ENCODE results near the gene RABGAP1L. TPM values are rescaled to one million over a fixed set of nuclear protein-coding genes. Genes with fewer than 3 reads are reported as not detected.

The RABGAP1L gene
- total RNA-seq, 1 experiment from 2014 or later = 29.3 TPM

- no TSS peak for BruUV-seq (replicated peaks)
- Histone ChIP-seq H3K27ac (ENCODE audit: low read depth, low read length) (no peak overlapping the region), H4K20me1 (ENCODE audit: insufficient read depth) (no peaks in the 10 kb centered on the region), H3K36me3 (ENCODE audit: control insufficient read depth in 1 of 2, insufficient read depth in 2 of 2, low read length in 2 of 2) (no peaks in the 10 kb centered on the region), H3K4me3 (replicated peaks in 1 of 2; ENCODE audit: low read depth in 1 of 2, low read length in 2 of 2) (no peak overlapping the region), H3K4me2 (ENCODE audit: low read length) (no peak overlapping the region), H3K9ac (ENCODE audit: low read length) (no peak overlapping the region), H3K9me2 (ENCODE audit: insufficient read depth) (no peaks in the 10 kb centered on the region), H2AFZ (ENCODE audit: low read depth, low read length, poor library complexity, severe bottlenecking) (no peak overlapping the region), H3K79me2 (ENCODE audit: insufficient read depth, low read length) (no peaks in the 10 kb centered on the region), H3K27me3 (ENCODE audit: insufficient read depth, low read length) (no peaks in the 10 kb centered on the region), H3K9me3 (ENCODE audit: control insufficient read depth in 1 of 2, insufficient read depth in 1 of 2, low read depth in 1 of 2, low read length in 2 of 2) (no peaks in the 10 kb centered on the region), H3K4me1 (ENCODE audit: control insufficient read depth in 1 of 2, insufficient read depth in 2 of 2, low read length in 2 of 2) (no peaks in the 10 kb centered on the region)
- intact Hi-C loops (cut with micrococcal nuclease) = no loop called here
- CTCF ChIA-PET = no interaction called here
- RAD21 ChIA-PET (ENCODE audit: low non-redundant PET in 1 of 2, low total read pairs in 2 of 2, uncharacterized antibody in 2 of 2, unreplicated experiment in 2 of 2) = no interaction called here
- POLR2A ChIA-PET = no interaction called here
- no peak for DNase-seq (ENCODE audit: low read depth, low spot score)
- ATAC-seq = no peak
- TF ChIP-seq, protein P1, sequence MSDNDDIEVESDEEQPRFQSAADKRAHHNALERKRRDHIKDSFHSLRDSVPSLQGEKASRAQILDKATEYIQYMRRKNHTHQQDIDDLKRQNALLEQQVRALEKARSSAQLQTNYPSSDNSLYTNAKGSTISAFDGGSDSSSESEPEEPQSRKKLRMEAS (IDR thresholded peaks at IDR 0.05) = no peak
- no peak for TF ChIP-seq ELF1 (IDR thresholded peaks at IDR 0.05; ENCODE audit: borderline replicate concordance, low read depth)
- TF ChIP-seq SP1 (IDR thresholded peaks at IDR 0.05; ENCODE audit: low read depth) = no peak
- no peak for TF ChIP-seq SRF (IDR thresholded peaks at IDR 0.05; ENCODE audit: low read depth)
- TF ChIP-seq EZH2 (IDR thresholded peaks at IDR 0.05) = no peak
- TF ChIP-seq SIN3A (IDR thresholded peaks at IDR 0.05; ENCODE audit: low read depth) = no peak
- no peak for TF ChIP-seq ZNF274 (IDR thresholded peaks at IDR 0.05; ENCODE audit: low read depth, low read length)
Measured at GRCh38 chr1:174960362-174960761, 801.0 kb downstream of the RABGAP1L start.

GRCh38 chr1:174963529-174964125 lies 804.3 kb downstream of the RABGAP1L start:
- no peak overlapping the region for H3K27ac ChIP-seq (ENCODE audit: low read depth, low read length)
- no peaks in the 10 kb centered on the region for H3K79me2 ChIP-seq (ENCODE audit: insufficient read depth, low read length)
- H3K9ac ChIP-seq (ENCODE audit: low read length) = no peak overlapping the region
- no TSS peak for BruUV-seq (replicated peaks)
- no peaks in the 10 kb centered on the region for H3K9me3 ChIP-seq (ENCODE audit: control insufficient read depth in 1 of 2, insufficient read depth in 1 of 2, low read depth in 1 of 2, low read length in 2 of 2)
- ChIA-PET RAD21 (ENCODE audit: low non-redundant PET in 1 of 2, low total read pairs in 2 of 2, uncharacterized antibody in 2 of 2, unreplicated experiment in 2 of 2) (no interaction called here), POLR2A (no interaction called here), CTCF (no interaction called here)
- intact Hi-C loops (cut with micrococcal nuclease) = no loop called here
- H2AFZ ChIP-seq (ENCODE audit: low read depth, low read length, poor library complexity, severe bottlenecking) = no peak overlapping the region
- no peaks in the 10 kb centered on the region for H3K9me2 ChIP-seq (ENCODE audit: insufficient read depth)
- H3K4me3 ChIP-seq (replicated peaks in 1 of 2; ENCODE audit: low read depth in 1 of 2, low read length in 2 of 2) = no peak overlapping the region
- TF ChIP-seq POLR2A (IDR thresholded peaks at IDR 0.05; ENCODE audit: borderline replicate concordance, extremely low read depth, insufficient read depth, insufficient read length) (no peak), RAD21 (IDR thresholded peaks at IDR 0.05; ENCODE audit: low read depth) (no peak), FOSL1 (IDR thresholded peaks at IDR 0.05; ENCODE audit: low read depth) (no peak), CBX3 (IDR thresholded peaks at IDR 0.05; ENCODE audit: low read depth) (no peak), SP1 (IDR thresholded peaks at IDR 0.05; ENCODE audit: low read depth) (no peak), CEBPB (IDR thresholded peaks at IDR 0.05; ENCODE audit: low read depth) (no peak), EGR1 (IDR thresholded peaks at IDR 0.05; ENCODE audit: low read depth) (no peak), JUND (IDR thresholded peaks at IDR 0.05) (no peak), SRF (IDR thresholded peaks at IDR 0.05; ENCODE audit: low read depth) (no peak), EZH2 (IDR thresholded peaks at IDR 0.05) (no peak), POLR2AphosphoS5 (IDR thresholded peaks at IDR 0.05; ENCODE audit: low read depth, low read length) (no peak), ZFX (IDR thresholded peaks at IDR 0.05) (no peak), ZNF274 (IDR thresholded peaks at IDR 0.05; ENCODE audit: low read depth, low read length) (no peak), ELF1 (IDR thresholded peaks at IDR 0.05; ENCODE audit: borderline replicate concordance, low read depth) (no peak)
- TF ChIP-seq, protein P2, sequence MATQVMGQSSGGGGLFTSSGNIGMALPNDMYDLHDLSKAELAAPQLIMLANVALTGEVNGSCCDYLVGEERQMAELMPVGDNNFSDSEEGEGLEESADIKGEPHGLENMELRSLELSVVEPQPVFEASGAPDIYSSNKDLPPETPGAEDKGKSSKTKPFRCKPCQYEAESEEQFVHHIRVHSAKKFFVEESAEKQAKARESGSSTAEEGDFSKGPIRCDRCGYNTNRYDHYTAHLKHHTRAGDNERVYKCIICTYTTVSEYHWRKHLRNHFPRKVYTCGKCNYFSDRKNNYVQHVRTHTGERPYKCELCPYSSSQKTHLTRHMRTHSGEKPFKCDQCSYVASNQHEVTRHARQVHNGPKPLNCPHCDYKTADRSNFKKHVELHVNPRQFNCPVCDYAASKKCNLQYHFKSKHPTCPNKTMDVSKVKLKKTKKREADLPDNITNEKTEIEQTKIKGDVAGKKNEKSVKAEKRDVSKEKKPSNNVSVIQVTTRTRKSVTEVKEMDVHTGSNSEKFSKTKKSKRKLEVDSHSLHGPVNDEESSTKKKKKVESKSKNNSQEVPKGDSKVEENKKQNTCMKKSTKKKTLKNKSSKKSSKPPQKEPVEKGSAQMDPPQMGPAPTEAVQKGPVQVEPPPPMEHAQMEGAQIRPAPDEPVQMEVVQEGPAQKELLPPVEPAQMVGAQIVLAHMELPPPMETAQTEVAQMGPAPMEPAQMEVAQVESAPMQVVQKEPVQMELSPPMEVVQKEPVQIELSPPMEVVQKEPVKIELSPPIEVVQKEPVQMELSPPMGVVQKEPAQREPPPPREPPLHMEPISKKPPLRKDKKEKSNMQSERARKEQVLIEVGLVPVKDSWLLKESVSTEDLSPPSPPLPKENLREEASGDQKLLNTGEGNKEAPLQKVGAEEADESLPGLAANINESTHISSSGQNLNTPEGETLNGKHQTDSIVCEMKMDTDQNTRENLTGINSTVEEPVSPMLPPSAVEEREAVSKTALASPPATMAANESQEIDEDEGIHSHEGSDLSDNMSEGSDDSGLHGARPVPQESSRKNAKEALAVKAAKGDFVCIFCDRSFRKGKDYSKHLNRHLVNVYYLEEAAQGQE (IDR thresholded peaks at IDR 0.05; ENCODE audit: low read depth) = no peak
- TF ChIP-seq, protein P3, sequence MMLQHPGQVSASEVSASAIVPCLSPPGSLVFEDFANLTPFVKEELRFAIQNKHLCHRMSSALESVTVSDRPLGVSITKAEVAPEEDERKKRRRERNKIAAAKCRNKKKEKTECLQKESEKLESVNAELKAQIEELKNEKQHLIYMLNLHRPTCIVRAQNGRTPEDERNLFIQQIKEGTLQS (IDR thresholded peaks at IDR 0.05) = no peak
- TF ChIP-seq, protein P1 (IDR thresholded peaks at IDR 0.05) = no peak
- H3K36me3 ChIP-seq (ENCODE audit: control insufficient read depth in 1 of 2, insufficient read depth in 2 of 2, low read length in 2 of 2) = no peaks in the 10 kb centered on the region
- no peaks in the 10 kb centered on the region for H3K27me3 ChIP-seq (ENCODE audit: insufficient read depth, low read length)
- H3K4me2 ChIP-seq (ENCODE audit: low read length) = no peak overlapping the region
- peaks cover 0 to 1% of the 10 kb centered on the region in 2 experiments; a peak in 1 of 4 replicates for H3K4me1 ChIP-seq (ENCODE audit: control insufficient read depth in 1 of 2, insufficient read depth in 2 of 2, low read length in 2 of 2)
- DNase-seq (ENCODE audit: low read depth, low spot score) (no peak), ATAC-seq (no peak)
- H4K20me1 ChIP-seq (ENCODE audit: insufficient read depth) = no peaks in the 10 kb centered on the region

Data from HCT116 (cell line).